Measurements from ENCODE around the gene IGSF23. TPM values are rescaled to one million over a fixed set of nuclear protein-coding genes. Genes with fewer than 3 reads are reported as not detected.

IGSF23 gene
- total RNA-seq, 4 donors from 2014 or later, result not detected

GRCh38 chr19:44597131-44597491 is 16.3 kb upstream of the IGSF23 start:
- TF ChIP-seq CTCF (IDR thresholded peaks at IDR 0.05) (no peak), POLR2A (IDR thresholded peaks at IDR 0.05) (no peak)
- no peak for DNase-seq (ENCODE audit: low spot score in 2 of 2)
- intact Hi-C loops (cut with DNase I; ENCODE audit: low total_unique reads), result no loop called here
- no peak overlapping the region for H3K4me3 ChIP-seq (ENCODE audit: low read depth, poor library complexity, severe bottlenecking)
- WGBS, 2 donors, result 50 to 83% methylated on average over 3 of the region's 3 CpGs

GRCh38 chr19:44598355-44598754 is 15.0 kb upstream of the IGSF23 start:
- TF ChIP-seq CTCF (IDR thresholded peaks at IDR 0.05) (no peak), POLR2A (IDR thresholded peaks at IDR 0.05) (no peak)
- no peak for DNase-seq (ENCODE audit: low spot score in 2 of 2)
- intact Hi-C loops (cut with DNase I; ENCODE audit: low total_unique reads), result no loop called here
- H3K4me3 ChIP-seq (ENCODE audit: low read depth, poor library complexity, severe bottlenecking), result no peak overlapping the region

GRCh38 chr19:44598880-44599279 is 14.5 kb upstream of the IGSF23 start:
- intact Hi-C loops (cut with DNase I; ENCODE audit: low total_unique reads), result no loop called here
- H3K4me3 ChIP-seq (ENCODE audit: low read depth, poor library complexity, severe bottlenecking), result no peak overlapping the region
- WGBS, 2 donors, result 66 to 68% methylated on average over 3 of the region's 3 CpGs
- TF ChIP-seq CTCF (IDR thresholded peaks at IDR 0.05) (no peak), POLR2A (IDR thresholded peaks at IDR 0.05) (no peak)
- no peak for DNase-seq (ENCODE audit: low spot score in 2 of 2)

- intact Hi-C loops (cut with DNase I; ENCODE audit: low total_unique reads), result no loop called here
- TF ChIP-seq CTCF (IDR thresholded peaks at IDR 0.05) (no peak), POLR2A (IDR thresholded peaks at IDR 0.05) (no peak)
- 73 to 75% methylated on average over 4 of the region's 4 CpGs for WGBS, 2 donors
- H3K4me3 ChIP-seq (ENCODE audit: low read depth, poor library complexity, severe bottlenecking), result no peak overlapping the region
- DNase-seq (ENCODE audit: low spot score in 2 of 2), result no peak
Observed at GRCh38 chr19:44600466-44600865, 12.9 kb upstream of the IGSF23 start.

GRCh38 chr19:44602081-44602480 is 11.3 kb upstream of the IGSF23 start:
- WGBS, 2 donors, result 42 to 50% methylated on average over 6 of the region's 6 CpGs
- DNase-seq (ENCODE audit: low spot score in 2 of 2), result peak in 1 of 2 donors; percentile 21
- no peak for TF ChIP-seq POLR2A (IDR thresholded peaks at IDR 0.05)
- TF ChIP-seq CTCF (IDR thresholded peaks at IDR 0.05), result no peak
- intact Hi-C loops (cut with DNase I; ENCODE audit: low total_unique reads), result no loop called here
- H3K4me3 ChIP-seq (ENCODE audit: low read depth, poor library complexity, severe bottlenecking), result no peak overlapping the region

GRCh38 chr19:44603201-44603945 is 10.0 kb upstream of the IGSF23 start:
- H3K4me3 ChIP-seq (ENCODE audit: low read depth, poor library complexity, severe bottlenecking), result no peak overlapping the region
- WGBS, 2 donors, result 51 to 56% methylated on average over 8 of the region's 8 CpGs
- no peak for DNase-seq (ENCODE audit: low spot score in 2 of 2)
- intact Hi-C loops (cut with DNase I; ENCODE audit: low total_unique reads), result no loop called here
- TF ChIP-seq CTCF (IDR thresholded peaks at IDR 0.05), result no peak
- TF ChIP-seq POLR2A (IDR thresholded peaks at IDR 0.05), result no peak
